H9 (cell line): ENCODE data around the gene PTPN13. TPM values are rescaled to one million over a fixed set of nuclear protein-coding genes. Genes with fewer than 3 reads are reported as not detected.

Experiments used
- DNase-seq: peaks from one replicate; pipeline ENCODE4 v3.0.0-alpha.2; 2017
- H2AFZ ChIP-seq: one replicate; pipeline ENCODE4 v1.6.1; 2013; ENCODE audit warnings: mild to moderate bottlenecking, low read length, control low read depth, moderate library complexity
- H2AK5ac ChIP-seq: 2 replicates; pipeline ENCODE4 v1.6.1; 2013; ENCODE audit warnings: low read length, control low read depth, mixed read lengths; ENCODE audit not compliant: insufficient read length
- H2BK120ac ChIP-seq: one replicate; pipeline ENCODE4 v1.6.1; 2013; ENCODE audit warnings: low read depth, mild to moderate bottlenecking, low read length, control low read depth, inconsistent platforms; ENCODE audit not compliant: poor library complexity, severe bottlenecking
- H2BK12ac ChIP-seq: 2 replicates; pipeline ENCODE4 v1.6.1; 2013; ENCODE audit warnings: low read length, control low read depth, mixed read lengths, low read depth; ENCODE audit not compliant: insufficient read length
- H2BK15ac ChIP-seq: 2 replicates; pipeline ENCODE4 v1.6.1; 2013; ENCODE audit warnings: low read depth, low read length, control low read depth
- H2BK20ac ChIP-seq: one replicate; pipeline ENCODE4 v1.6.1; 2013; ENCODE audit warnings: low read depth, mild to moderate bottlenecking, low read length, control low read depth, inconsistent platforms; ENCODE audit not compliant: poor library complexity, severe bottlenecking
- H2BK5ac ChIP-seq: 2 replicates; pipeline ENCODE4 v1.6.1; 2013; ENCODE audit warnings: low read length, control low read depth, mixed read lengths; ENCODE audit not compliant: insufficient read length
- H3K14ac ChIP-seq: 2 replicates; pipeline ENCODE4 v1.6.1; 2013; ENCODE audit warnings: low read length, control low read depth; ENCODE audit not compliant: insufficient read depth
- H3K18ac ChIP-seq: 2 replicates; pipeline ENCODE4 v1.6.1; 2013; ENCODE audit warnings: low read depth, mild to moderate bottlenecking, mixed read lengths, low read length, control low read depth; ENCODE audit not compliant: insufficient read length
- H3K23ac ChIP-seq: 2 replicates; pipeline ENCODE4 v1.6.1; 2013; ENCODE audit warnings: low read length, control low read depth, mixed read lengths, low read depth; ENCODE audit not compliant: insufficient read length
- H3K23me2 ChIP-seq: 2 replicates; pipeline ENCODE4 v1.6.1; 2013; ENCODE audit warnings: low read depth, mild to moderate bottlenecking, mixed read lengths, low read length, control low read depth; ENCODE audit not compliant: insufficient read length, poor library complexity, severe bottlenecking
- H3K27ac ChIP-seq: 2 replicates; pipeline ENCODE4 v1.5.1; 2013; ENCODE audit warnings: low read length, control low read depth, mixed read lengths, low read depth; ENCODE audit not compliant: insufficient read length
- H3K27me3 ChIP-seq: 2 replicates; pipeline ENCODE4 v1.6.1; 2013; ENCODE audit warnings: low read length, control low read depth, inconsistent platforms; ENCODE audit not compliant: insufficient read depth
- H3K4ac ChIP-seq: 2 replicates; pipeline ENCODE4 v1.6.1; 2013; ENCODE audit warnings: low read depth, mild to moderate bottlenecking, control low read depth, inconsistent platforms, low read length, moderate library complexity
- H3K4me1 ChIP-seq: 2 replicates; pipeline ENCODE4 v1.6.1; 2013; ENCODE audit warnings: low read length, control low read depth, inconsistent platforms; ENCODE audit not compliant: insufficient read depth
- H3K4me2 ChIP-seq: 2 replicates; pipeline ENCODE4 v1.6.1; 2013; ENCODE audit warnings: low read length, control low read depth, mixed read lengths; ENCODE audit not compliant: insufficient read length, insufficient read depth
- H3K56ac ChIP-seq: 2 replicates; pipeline ENCODE4 v1.6.1; 2013; ENCODE audit warnings: low read depth, mild to moderate bottlenecking, mixed read lengths, low read length, control low read depth; ENCODE audit not compliant: insufficient read length
- H3K79me1 ChIP-seq: 2 replicates; pipeline ENCODE4 v1.6.1; 2013; ENCODE audit warnings: low read depth, mild to moderate bottlenecking, moderate library complexity, low read length, control low read depth, inconsistent platforms; ENCODE audit not compliant: insufficient read depth, poor library complexity, severe bottlenecking
- H3K79me2 ChIP-seq: 2 replicates; pipeline ENCODE4 v1.6.1; 2013; ENCODE audit warnings: low read length, control low read depth, inconsistent platforms; ENCODE audit not compliant: insufficient read depth
- H3K9ac ChIP-seq: 2 replicates; pipeline ENCODE4 v1.6.1; 2013; ENCODE audit warnings: low read length, control low read depth, mixed read lengths; ENCODE audit not compliant: insufficient read length; ENCODE audit errors: extremely low read depth
- H3K9me3 ChIP-seq: one replicate; pipeline ENCODE4 v1.6.1; 2013; ENCODE audit warnings: low read depth, low read length, inconsistent platforms; ENCODE audit not compliant: control insufficient read depth
- H3T11ph ChIP-seq: one replicate; pipeline ENCODE4 v1.6.1; 2013; ENCODE audit warnings: mild to moderate bottlenecking, low read length, control low read depth, inconsistent platforms
- H4K20me1 ChIP-seq: one replicate; pipeline ENCODE4 v1.6.1; 2013; ENCODE audit not compliant: control insufficient read depth, insufficient read length, insufficient read depth
- H4K5ac ChIP-seq: 2 replicates; pipeline ENCODE4 v1.6.1; 2013; ENCODE audit warnings: low read depth, mild to moderate bottlenecking, mixed read lengths, low read length, control low read depth; ENCODE audit not compliant: insufficient read length
- H4K8ac ChIP-seq: replicated peaks from 2 replicates; pipeline ENCODE4 v1.6.1; 2013; ENCODE audit warnings: low read length, control low read depth, mixed read lengths, low read depth; ENCODE audit not compliant: insufficient read length
- H4K91ac ChIP-seq: 2 replicates; pipeline ENCODE4 v1.6.1; 2013; ENCODE audit warnings: low read depth, mild to moderate bottlenecking, moderate library complexity, mixed read lengths, low read length, control low read depth; ENCODE audit not compliant: insufficient read length
- H3K27ac Mint-ChIP-seq, 3 experiments: 2 replicates in 2 of 3; 3 replicates in 1 of 3; pipeline ENCODE4 v1.8.0; 2020 to 2021; ENCODE audit warnings: mixed read lengths in 3 of 3, mild to moderate bottlenecking in 1 of 3, moderate library complexity in 1 of 3
- H3K27me3 Mint-ChIP-seq: 2 replicates; pipeline ENCODE4 v1.8.0; 2021; ENCODE audit warnings: low read depth, mild to moderate bottlenecking, moderate library complexity, mixed read lengths
- H3K36me3 Mint-ChIP-seq, 3 experiments: 2 replicates in 2 of 3; 3 replicates in 1 of 3; pipeline ENCODE4 v1.8.0; 2020 to 2021; ENCODE audit warnings: low read depth in 3 of 3, mixed read lengths in 3 of 3; ENCODE audit not compliant: insufficient read depth in 1 of 3
- H3K4me1 Mint-ChIP-seq, 2 experiments: 2 replicates each; pipeline ENCODE4 v1.8.0; 2020; ENCODE audit warnings: mixed read lengths in 2 of 2
- H3K4me3 Mint-ChIP-seq, 2 experiments: 2 replicates in 1 of 2; 3 replicates in 1 of 2; pipeline ENCODE4 v1.8.0; 2020 to 2021; ENCODE audit warnings: mild to moderate bottlenecking in 2 of 2, mixed read lengths in 2 of 2, moderate library complexity in 1 of 2
- H3K9me3 Mint-ChIP-seq, 2 experiments: 2 replicates in 1 of 2; 3 replicates in 1 of 2; pipeline ENCODE4 v1.8.0; 2020; ENCODE audit warnings: mild to moderate bottlenecking in 2 of 2, mixed read lengths in 2 of 2, moderate library complexity in 1 of 2
- WGBS: extraction: QIAGEN DNeasy Blood & Tissue Kit; methylation state at CpG from one replicate; pipeline ENCODE4 v1.1.7; 2013; ENCODE audit warnings: missing lambda C conversion rate, low lambda C conversion rate, mixed read lengths; ENCODE audit not compliant: insufficient read length; ENCODE audit errors: extremely low coverage; 5-methylcytosine and 5-hydroxymethylcytosine counted together
- total RNA-seq: library from RNA; stranded (reverse); gene quantifications from 2 replicates; pipeline ENCODE4 v1.2.1, GENCODE V29; 2021
- TF ChIP-seq, protein P1 (sequence below): fragments of 200-600 bp; sonication (generic); conservative IDR thresholded peaks from 3 replicates; pipeline ENCODE4 v1.8.0; 2021; ENCODE audit warnings: antibody characterized with exemption, mild to moderate bottlenecking

The PTPN13 gene
- total RNA-seq, 1 experiment from 2014 or later, result 34.9 TPM

DNA sequence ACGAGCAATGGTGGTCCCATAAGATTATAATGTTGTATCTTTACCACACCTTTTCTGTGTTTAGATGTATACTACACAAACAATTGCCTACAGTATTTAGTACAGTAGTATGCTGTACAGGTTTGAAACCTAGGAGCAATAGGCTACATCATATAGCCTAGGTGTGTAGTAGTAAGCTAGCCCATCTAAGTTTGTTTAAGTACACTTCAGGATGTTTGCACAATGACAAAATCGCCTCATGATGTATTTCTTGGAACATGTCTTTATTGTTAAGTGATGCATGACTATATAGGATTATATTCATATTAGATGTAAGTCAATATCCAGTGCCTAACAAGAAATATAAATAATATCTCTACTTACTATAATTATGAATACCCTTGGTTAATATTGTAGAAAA is 150.5 kb downstream of the PTPN13 start:
- H3K79me2 ChIP-seq, result no peaks in the 10 kb centered on the region
- H2AK5ac ChIP-seq, result no peak overlapping the region
- H3K9me3 Mint-ChIP-seq, result peaks cover 15 to 16% of the 10 kb centered on the region in 2 experiments
- H3K4me1 ChIP-seq, result no peaks in the 10 kb centered on the region
- H4K91ac ChIP-seq, result no peak overlapping the region
- H3K4ac ChIP-seq, result no peak overlapping the region
- H2BK5ac ChIP-seq, result no peak overlapping the region
- no peaks in the 10 kb centered on the region for H4K20me1 ChIP-seq
- H3K4me2 ChIP-seq, result no peak overlapping the region
- no peaks in the 10 kb centered on the region for H3K27me3 Mint-ChIP-seq
- no peaks in the 10 kb centered on the region for H3K79me1 ChIP-seq
- no peak overlapping the region for H3K27ac Mint-ChIP-seq
- H2BK15ac ChIP-seq, result no peak overlapping the region
- WGBS, result no CpG with 5 or more reads among the region's 2 CpGs
- H2BK120ac ChIP-seq, result no peak overlapping the region
- H4K5ac ChIP-seq, result no peak overlapping the region
- peaks cover 24 to 37% (median 34%) of the 10 kb centered on the region in 3 experiments for H3K36me3 Mint-ChIP-seq
- no peak overlapping the region for H3K18ac ChIP-seq
- no peak for DNase-seq
- H2AFZ ChIP-seq, result no peak overlapping the region
- no peak overlapping the region for H2BK20ac ChIP-seq
- no peak overlapping the region for H3K23ac ChIP-seq
- no peaks in the 10 kb centered on the region for H3K4me1 Mint-ChIP-seq
- no peak overlapping the region for H4K8ac ChIP-seq
- no peak overlapping the region for H2BK12ac ChIP-seq
- H3K27me3 ChIP-seq, result no peaks in the 10 kb centered on the region
- no peaks in the 10 kb centered on the region for H3K23me2 ChIP-seq
- no peak overlapping the region for H3K9ac ChIP-seq
- H3K4me3 Mint-ChIP-seq, result no peak overlapping the region
- H3K9me3 ChIP-seq, result peaks cover 7% of the 10 kb centered on the region
- TF ChIP-seq, protein P1, sequence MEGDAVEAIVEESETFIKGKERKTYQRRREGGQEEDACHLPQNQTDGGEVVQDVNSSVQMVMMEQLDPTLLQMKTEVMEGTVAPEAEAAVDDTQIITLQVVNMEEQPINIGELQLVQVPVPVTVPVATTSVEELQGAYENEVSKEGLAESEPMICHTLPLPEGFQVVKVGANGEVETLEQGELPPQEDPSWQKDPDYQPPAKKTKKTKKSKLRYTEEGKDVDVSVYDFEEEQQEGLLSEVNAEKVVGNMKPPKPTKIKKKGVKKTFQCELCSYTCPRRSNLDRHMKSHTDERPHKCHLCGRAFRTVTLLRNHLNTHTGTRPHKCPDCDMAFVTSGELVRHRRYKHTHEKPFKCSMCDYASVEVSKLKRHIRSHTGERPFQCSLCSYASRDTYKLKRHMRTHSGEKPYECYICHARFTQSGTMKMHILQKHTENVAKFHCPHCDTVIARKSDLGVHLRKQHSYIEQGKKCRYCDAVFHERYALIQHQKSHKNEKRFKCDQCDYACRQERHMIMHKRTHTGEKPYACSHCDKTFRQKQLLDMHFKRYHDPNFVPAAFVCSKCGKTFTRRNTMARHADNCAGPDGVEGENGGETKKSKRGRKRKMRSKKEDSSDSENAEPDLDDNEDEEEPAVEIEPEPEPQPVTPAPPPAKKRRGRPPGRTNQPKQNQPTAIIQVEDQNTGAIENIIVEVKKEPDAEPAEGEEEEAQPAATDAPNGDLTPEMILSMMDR, result no peak
- H3K27ac ChIP-seq, result no peak overlapping the region
- no peak overlapping the region for H3T11ph ChIP-seq
- no peak overlapping the region for H3K14ac ChIP-seq
- H3K56ac ChIP-seq, result no peak overlapping the region
